Thyroid gland (tissue), 4 donors: Measurements from ENCODE around the gene CNPPD1. TPM values are rescaled to one million over a fixed set of nuclear protein-coding genes. Genes with fewer than 3 reads are reported as not detected.

Experiments
- DNase-seq, 2 donors: peaks; one replicate each; pipeline ENCODE4 v3.0.0-alpha.2; 2019
- H3K27ac ChIP-seq, 3 donors: fragments of 200-600 bp; sonication (generic); 1 replicate in 2 of 3; 2 replicates in 1 of 3; pipeline ENCODE4 v1.5.1; 2016 to 2019; ENCODE audit warnings: mild to moderate bottlenecking in 1 of 3, moderate library complexity in 1 of 3
- H3K27me3 ChIP-seq: fragments of 200-600 bp; sonication (generic); one replicate; pipeline ENCODE4 v1.5.1; 2019
- H3K36me3 ChIP-seq, 2 donors: fragments of 200-600 bp; sonication (generic); one replicate each; pipeline ENCODE4 v1.5.1; 2016 to 2019
- H3K4me1 ChIP-seq, 2 donors: fragments of 200-600 bp; sonication (generic); one replicate each; pipeline ENCODE4 v1.5.1; 2017 to 2019
- H3K4me3 ChIP-seq, 3 donors: fragments of 200-600 bp; sonication (generic); replicated peaks in 1 of 3; 1 replicate in 2 of 3; 2 replicates in 1 of 3; pipeline ENCODE4 v1.5.1; 2016; ENCODE audit warnings: mild to moderate bottlenecking in 1 of 3
- H3K9me3 ChIP-seq: fragments of 200-600 bp; sonication (generic); one replicate; pipeline ENCODE4 v1.5.1; 2017
- CTCF ChIP-seq, 6 experiments: fragments of 200-600 bp in 3 of 6; fragments of 450-650 bp in 3 of 6; sonication (generic) in 3 of 6; IDR thresholded peaks; one replicate each; pipeline ENCODE4 v1.5.1; 2016 to 2019; ENCODE audit warnings: antibody characterized with exemption in 6 of 6, mild to moderate bottlenecking in 2 of 6, inconsistent platforms in 1 of 6, moderate library complexity in 1 of 6
- POLR2A ChIP-seq, 2 donors: fragments of 450-650 bp; IDR thresholded peaks; one replicate each; pipeline ENCODE4 v1.6.1; 2017; ENCODE audit warnings: antibody characterized with exemption in 2 of 2, mild to moderate bottlenecking in 2 of 2, moderate library complexity in 1 of 2
- WGBS, 2 donors: methylation state at CpG; one replicate each; pipeline ENCODE4 v1.1.5; 2017; 5-methylcytosine and 5-hydroxymethylcytosine counted together
- intact Hi-C: fragments of 100-400 bp; cut with DNase I; formaldehyde crosslinking; loops from one replicate; pipeline ENCODE4 v1.15.1; 2023
- total RNA-seq, 4 donors: library from RNA; depleted of rRNA; stranded (reverse); fragments of >200 nt; gene quantifications; one replicate each; pipeline ENCODE4 v1.2.3, GENCODE V29; 2016

CNPPD1 gene
- total RNA-seq, 4 donors from 2014 or later = 48.2 to 115 (median 65.0) TPM

- TF ChIP-seq POLR2A (IDR thresholded peaks at IDR 0.05) (peak in 1 of 2 donors; percentile 62), CTCF (IDR thresholded peaks at IDR 0.05) (no peak)
- peak overlapping the region; percentile 81 to 97 (median 94) for H3K27ac ChIP-seq
- H3K36me3 ChIP-seq = peaks cover 20 to 39% of the 10 kb centered on the region in 2 donors
- intact Hi-C loops = no loop called here
- H3K4me3 ChIP-seq = peak overlapping the region in 1 of 3 donors; percentile 54
- no peaks in the 10 kb centered on the region for H3K9me3 ChIP-seq
- no peaks in the 10 kb centered on the region for H3K27me3 ChIP-seq
- H3K4me1 ChIP-seq = peaks cover 17 to 27% of the 10 kb centered on the region in 2 donors
- DNase-seq = peak; percentile 92 to 93
- 41 to 60% methylated on average over 17 of the region's 17 CpGs for WGBS, 2 donors
Measured at GRCh38 chr2:219207884-219208740, 31.4 kb upstream of the CNPPD1 start.

- 10% methylated on average over 20 of the region's 22 CpGs for WGBS, 2 donors
- peaks cover 17 to 27% of the 10 kb centered on the region in 2 donors for H3K4me1 ChIP-seq
- H3K27ac ChIP-seq = peak overlapping the region; percentile 81 to 97 (median 94)
- H3K27me3 ChIP-seq = no peaks in the 10 kb centered on the region
- peaks cover 17 to 32% of the 10 kb centered on the region in 2 donors for H3K36me3 ChIP-seq
- peak overlapping the region; percentile 43 to 54 (median 51) for H3K4me3 ChIP-seq
- peak in 1 of 2 donors; percentile 28 for TF ChIP-seq POLR2A (IDR thresholded peaks at IDR 0.05)
- no peak for TF ChIP-seq CTCF (IDR thresholded peaks at IDR 0.05)
- intact Hi-C loops = no loop called here
- no peaks in the 10 kb centered on the region for H3K9me3 ChIP-seq
- DNase-seq = no peak
Measured at GRCh38 chr2:219207134-219207883, 30.6 kb upstream of the CNPPD1 start.

DNA sequence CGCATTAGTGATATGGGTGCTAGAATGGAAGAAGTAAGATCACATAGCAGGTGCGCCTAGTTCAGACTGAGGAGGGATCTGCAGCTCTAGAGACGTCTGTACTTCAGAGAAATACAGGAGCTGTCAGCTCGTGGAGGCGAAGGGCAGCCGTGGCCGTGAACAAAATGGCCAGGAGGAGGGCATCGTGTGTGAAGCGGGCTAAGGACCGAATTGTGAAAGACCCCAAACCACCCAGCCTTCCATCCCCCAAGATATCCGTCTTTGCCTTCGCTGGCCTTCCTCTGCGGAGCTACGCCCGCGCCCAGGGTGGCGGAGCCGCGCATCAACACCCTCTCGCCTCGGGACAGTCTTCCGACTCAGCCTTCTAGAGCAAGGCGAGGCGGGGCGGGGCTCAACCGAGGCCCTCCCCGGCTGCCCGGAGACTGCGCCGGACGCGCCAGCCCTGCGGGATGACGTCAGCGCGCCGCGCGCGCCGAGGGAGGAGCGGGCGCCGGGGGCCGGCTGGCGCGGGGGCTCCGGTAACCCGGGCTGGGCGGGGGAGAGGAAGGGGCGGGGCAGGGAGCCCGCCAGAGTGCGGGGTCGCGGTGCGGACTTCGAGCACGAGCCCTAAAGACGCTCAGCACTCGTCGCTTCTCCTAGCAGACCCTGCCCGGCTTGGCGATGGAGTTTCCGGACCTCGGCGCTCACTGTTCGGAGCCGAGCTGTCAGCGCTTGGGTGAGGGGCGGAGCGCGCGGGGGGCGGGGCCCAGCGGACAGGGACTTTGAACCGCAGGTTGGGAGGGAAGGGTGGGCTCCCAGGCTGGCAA lies 29.8 kb upstream of the CNPPD1 start, which contains the start of gene ZFAND2B:
Gene ZFAND2B (plus strand): TSS at position 455 of the 806 bp plus-strand sequence. CDS start 206 bp downstream, at position 661.
- Histone ChIP-seq H3K4me1 (peaks cover 17 to 27% of the 10 kb centered on the region in 2 donors), H3K27me3 (no peaks in the 10 kb centered on the region), H3K9me3 (no peaks in the 10 kb centered on the region), H3K36me3 (peaks cover 13 to 28% of the 10 kb centered on the region in 2 donors), H3K27ac (peak within 1 kb of the TSS; percentile 81 to 97 (median 94)), H3K4me3 (peak within 1 kb of the TSS; percentile 43 to 54 (median 51))
- DNase-seq = peak; percentile 96 to 97
- peak in 2 of 6 experiments; percentile 8 to 47 for TF ChIP-seq CTCF (IDR thresholded peaks at IDR 0.05)
- peak; percentile 69 to 99 for TF ChIP-seq POLR2A (IDR thresholded peaks at IDR 0.05)
- intact Hi-C loops = no loop called here
- 0 to 1% methylated on average over 11 to 30 of the region's 76 CpGs for WGBS, 2 donors

- WGBS, 2 donors = 17 to 27% methylated on average over 7 of the region's 7 CpGs
- Histone ChIP-seq H3K36me3 (peaks cover 13 to 27% of the 10 kb centered on the region in 2 donors), H3K27me3 (no peaks in the 10 kb centered on the region), H3K9me3 (no peaks in the 10 kb centered on the region), H3K4me1 (peaks cover 17 to 27% of the 10 kb centered on the region in 2 donors), H3K4me3 (peak overlapping the region in 2 of 3 donors; percentile 2 to 54), H3K27ac (peak overlapping the region; percentile 81 to 97 (median 94))
- intact Hi-C loops = no loop called here
- DNase-seq = no peak
- TF ChIP-seq CTCF (IDR thresholded peaks at IDR 0.05) = no peak
- no peak for TF ChIP-seq POLR2A (IDR thresholded peaks at IDR 0.05)
Measured at GRCh38 chr2:219205981-219206327, 29.2 kb upstream of the CNPPD1 start.
